GM12801 (cell line): Measurements from ENCODE around the gene ARRDC1.

Source experiments
- CTCF ChIP-seq: IDR thresholded peaks from one replicate; pipeline ENCODE4 v1.5.1; 2011; ENCODE audit warnings: control low read depth; ENCODE audit not compliant: insufficient read length; ENCODE audit errors: extremely low read depth

The ARRDC1 gene

GRCh38 chr9:137642118-137642601 is 36.7 kb downstream of the ARRDC1 start:
- TF ChIP-seq CTCF, result no peak

DNA sequence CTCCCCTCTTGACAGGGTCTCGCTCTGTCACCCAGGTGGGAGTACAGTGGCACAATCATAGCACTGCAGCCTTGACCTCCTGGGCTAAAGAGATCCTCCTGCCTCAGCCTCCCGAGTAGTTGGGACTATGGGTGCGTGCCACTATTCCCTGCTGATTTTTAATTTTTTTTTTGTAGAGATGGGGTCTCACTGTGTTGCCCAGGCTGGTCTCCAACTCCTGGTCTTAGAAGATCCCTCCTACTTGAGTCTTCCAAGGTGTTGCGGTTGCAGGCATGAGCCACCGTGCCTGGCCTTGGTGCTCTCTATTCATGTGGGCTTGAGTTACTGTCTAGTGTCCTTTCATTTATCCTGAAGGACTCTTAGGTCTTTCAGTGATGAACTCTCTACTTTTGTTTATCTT is 37.4 kb downstream of the ARRDC1 start:
- no peak for TF ChIP-seq CTCF

GRCh38 chr9:137643921-137644320 is 38.4 kb downstream of the ARRDC1 start:
- no peak for TF ChIP-seq CTCF

DNA sequence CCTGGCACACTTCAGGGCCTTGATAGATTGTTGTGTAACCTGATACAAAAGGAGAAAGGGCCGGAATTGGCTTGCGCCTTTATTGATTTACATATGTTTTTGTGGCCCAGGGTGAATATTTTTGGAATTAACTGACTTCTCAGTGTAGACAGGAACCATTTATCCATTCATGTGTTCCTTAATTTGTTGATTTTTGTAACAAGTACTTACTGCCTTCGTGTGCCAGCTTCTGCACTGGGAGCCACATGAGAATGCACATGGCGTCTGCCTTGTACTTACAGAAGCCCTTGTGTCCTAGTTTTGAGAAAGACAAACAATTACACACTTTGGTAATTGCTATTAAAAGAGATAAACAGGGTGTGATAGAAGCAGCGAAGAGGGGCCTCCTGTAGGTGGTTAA is 39.7 kb downstream of the ARRDC1 start:
- no peak for TF ChIP-seq CTCF

DNA sequence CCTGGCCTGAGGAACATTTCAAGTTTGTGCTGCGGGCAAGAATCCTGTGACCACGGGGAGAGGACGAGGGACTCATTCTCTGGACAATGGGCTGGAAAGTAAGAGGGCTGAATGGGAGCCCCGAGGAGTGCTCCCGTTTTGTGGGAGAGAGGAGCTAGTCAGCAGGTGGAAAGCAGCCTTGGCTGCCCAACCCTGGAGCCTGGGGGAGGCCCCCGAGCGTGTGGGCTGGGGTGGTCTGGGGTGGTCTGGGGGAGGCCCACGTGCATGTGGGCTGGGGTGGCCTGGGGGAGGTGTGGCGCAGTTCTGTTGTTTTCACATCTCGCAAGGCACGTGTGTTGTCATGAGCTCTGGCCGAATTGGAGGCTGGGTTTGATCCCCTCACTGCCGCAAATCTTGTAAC is 40.9 kb downstream of the ARRDC1 start:
- TF ChIP-seq CTCF, result no peak

- no peak for TF ChIP-seq CTCF
These were observed 41.7 kb downstream of the ARRDC1 start for GRCh38 chr9:137647096-137647714.

- no peak for TF ChIP-seq CTCF
These were observed 42.9 kb downstream of the ARRDC1 start for GRCh38 chr9:137648396-137648795.

DNA sequence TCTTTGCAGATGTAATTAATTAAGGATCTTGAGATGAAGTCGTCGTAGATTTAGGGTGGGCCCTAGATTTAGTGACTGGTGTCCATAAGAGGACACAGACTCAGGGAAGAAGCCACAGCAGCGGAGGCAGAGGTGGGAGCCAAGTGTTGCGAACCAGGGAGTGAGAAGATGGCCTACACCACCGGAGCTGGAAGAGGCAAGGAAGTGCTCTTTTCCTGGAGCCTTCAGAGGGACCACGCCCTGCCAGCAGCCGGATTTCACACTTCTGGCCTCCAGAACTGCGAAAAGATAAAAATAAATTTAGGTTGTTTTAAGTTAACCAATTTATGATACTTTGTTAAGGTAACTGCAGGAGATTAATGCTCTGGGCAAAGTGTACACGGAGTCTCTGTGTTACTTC is 44.1 kb downstream of the ARRDC1 start:
- TF ChIP-seq CTCF, result no peak
